ENCODE results near the gene FAM151A. TPM values are rescaled to one million over a fixed set of nuclear protein-coding genes. Genes with fewer than 3 reads are reported as not detected.

Gene FAM151A
- polyA plus RNA-seq (2013, experiment 1 of 4), result not detected
- polyA plus RNA-seq (2013, experiment 2 of 4), result 0.18 TPM
- not detected for polyA plus RNA-seq (2013, experiment 3 of 4)
- polyA plus RNA-seq (2013, experiment 4 of 4), result 0.12 TPM

GRCh38 chr1:54623216-54624007 lies at the start of gene FAM151A:
Gene FAM151A (minus strand): TSS chr1:54623525. CDS start chr1:54623395, 130 bp downstream.
- Histone ChIP-seq H3K27ac (ENCODE audit: insufficient read depth, low read depth, low read length, poor library complexity, severe bottlenecking) (no peak within 1 kb of the TSS), H3K27me3 (ENCODE audit: control insufficient read depth, insufficient read depth, low read length, poor library complexity, severe bottlenecking) (no peaks in the 10 kb centered on the region), H3K4me3 (ENCODE audit: insufficient read depth, low read depth, low read length) (no peak within 1 kb of the TSS), H3K36me3 (ENCODE audit: control insufficient read depth, insufficient read depth, low read length) (no peaks in the 10 kb centered on the region), H3K4me1 (ENCODE audit: control insufficient read depth, insufficient read depth, low read length) (peaks cover 5% of the 10 kb centered on the region), H3K9me3 (ENCODE audit: control insufficient read depth, low read length) (no peaks in the 10 kb centered on the region)
- 84 to 87% methylated on average over 18 of the region's 18 CpGs for WGBS, 2 experiments

GRCh38 chr1:54671985-54672608 lies 48.8 kb upstream of the FAM151A start:
- Histone ChIP-seq H3K4me1 (ENCODE audit: control insufficient read depth, insufficient read depth, low read length) (no peaks in the 10 kb centered on the region), H3K27ac (ENCODE audit: insufficient read depth, low read depth, low read length, poor library complexity, severe bottlenecking) (no peak overlapping the region), H3K27me3 (ENCODE audit: control insufficient read depth, insufficient read depth, low read length, poor library complexity, severe bottlenecking) (no peaks in the 10 kb centered on the region), H3K4me3 (ENCODE audit: insufficient read depth, low read depth, low read length) (no peak overlapping the region), H3K9me3 (ENCODE audit: control insufficient read depth, low read length) (no peaks in the 10 kb centered on the region), H3K36me3 (ENCODE audit: control insufficient read depth, insufficient read depth, low read length) (no peaks in the 10 kb centered on the region)
- WGBS, 2 experiments, result 38 to 41% methylated on average over 6 of the region's 6 CpGs

GRCh38 chr1:54668567-54668966 lies 45.2 kb upstream of the FAM151A start:
- Histone ChIP-seq H3K4me1 (ENCODE audit: control insufficient read depth, insufficient read depth, low read length) (no peaks in the 10 kb centered on the region), H3K9me3 (ENCODE audit: control insufficient read depth, low read length) (no peaks in the 10 kb centered on the region), H3K27me3 (ENCODE audit: control insufficient read depth, insufficient read depth, low read length, poor library complexity, severe bottlenecking) (no peaks in the 10 kb centered on the region), H3K4me3 (ENCODE audit: insufficient read depth, low read depth, low read length) (no peak overlapping the region), H3K27ac (ENCODE audit: insufficient read depth, low read depth, low read length, poor library complexity, severe bottlenecking) (no peak overlapping the region), H3K36me3 (ENCODE audit: control insufficient read depth, insufficient read depth, low read length) (no peaks in the 10 kb centered on the region)
- WGBS, 2 experiments, result 81 to 82% methylated on average over 2 of the region's 2 CpGs

GRCh38 chr1:54667797-54668196 lies 44.5 kb upstream of the FAM151A start:
- no peaks in the 10 kb centered on the region for H3K27me3 ChIP-seq (ENCODE audit: control insufficient read depth, insufficient read depth, low read length, poor library complexity, severe bottlenecking)
- H3K27ac ChIP-seq (ENCODE audit: insufficient read depth, low read depth, low read length, poor library complexity, severe bottlenecking), result no peak overlapping the region
- WGBS, 2 experiments, result 84 to 87% methylated on average over 2 of the region's 2 CpGs
- H3K4me3 ChIP-seq (ENCODE audit: insufficient read depth, low read depth, low read length), result no peak overlapping the region
- no peaks in the 10 kb centered on the region for H3K4me1 ChIP-seq (ENCODE audit: control insufficient read depth, insufficient read depth, low read length)
- H3K9me3 ChIP-seq (ENCODE audit: control insufficient read depth, low read length), result no peaks in the 10 kb centered on the region
- no peaks in the 10 kb centered on the region for H3K36me3 ChIP-seq (ENCODE audit: control insufficient read depth, insufficient read depth, low read length)

- Histone ChIP-seq H3K9me3 (ENCODE audit: control insufficient read depth, low read length) (no peaks in the 10 kb centered on the region), H3K36me3 (ENCODE audit: control insufficient read depth, insufficient read depth, low read length) (no peaks in the 10 kb centered on the region), H3K27ac (ENCODE audit: insufficient read depth, low read depth, low read length, poor library complexity, severe bottlenecking) (no peak overlapping the region), H3K4me3 (ENCODE audit: insufficient read depth, low read depth, low read length) (no peak overlapping the region), H3K27me3 (ENCODE audit: control insufficient read depth, insufficient read depth, low read length, poor library complexity, severe bottlenecking) (no peaks in the 10 kb centered on the region), H3K4me1 (ENCODE audit: control insufficient read depth, insufficient read depth, low read length) (no peaks in the 10 kb centered on the region)
- WGBS, 2 experiments, result 87 to 96% methylated on average over 6 of the region's 6 CpGs
Observed at GRCh38 chr1:54666333-54666732, 43.0 kb upstream of the FAM151A start.

- no peaks in the 10 kb centered on the region for H3K27me3 ChIP-seq (ENCODE audit: control insufficient read depth, insufficient read depth, low read length, poor library complexity, severe bottlenecking)
- no peaks in the 10 kb centered on the region for H3K4me1 ChIP-seq (ENCODE audit: control insufficient read depth, insufficient read depth, low read length)
- no peaks in the 10 kb centered on the region for H3K36me3 ChIP-seq (ENCODE audit: control insufficient read depth, insufficient read depth, low read length)
- no peak overlapping the region for H3K4me3 ChIP-seq (ENCODE audit: insufficient read depth, low read depth, low read length)
- no peak overlapping the region for H3K27ac ChIP-seq (ENCODE audit: insufficient read depth, low read depth, low read length, poor library complexity, severe bottlenecking)
- WGBS, 2 experiments, result 90 to 94% methylated on average over 5 of the region's 5 CpGs
- no peaks in the 10 kb centered on the region for H3K9me3 ChIP-seq (ENCODE audit: control insufficient read depth, low read length)
Observed at GRCh38 chr1:54665852-54666251, 42.5 kb upstream of the FAM151A start.

GRCh38 chr1:54664364-54664763 lies 41.0 kb upstream of the FAM151A start:
- H3K36me3 ChIP-seq (ENCODE audit: control insufficient read depth, insufficient read depth, low read length), result no peaks in the 10 kb centered on the region
- no peaks in the 10 kb centered on the region for H3K4me1 ChIP-seq (ENCODE audit: control insufficient read depth, insufficient read depth, low read length)
- WGBS, 2 experiments, result 93 to 94% methylated on average over 4 of the region's 4 CpGs
- no peak overlapping the region for H3K27ac ChIP-seq (ENCODE audit: insufficient read depth, low read depth, low read length, poor library complexity, severe bottlenecking)
- no peaks in the 10 kb centered on the region for H3K9me3 ChIP-seq (ENCODE audit: control insufficient read depth, low read length)
- no peak overlapping the region for H3K4me3 ChIP-seq (ENCODE audit: insufficient read depth, low read depth, low read length)
- H3K27me3 ChIP-seq (ENCODE audit: control insufficient read depth, insufficient read depth, low read length, poor library complexity, severe bottlenecking), result no peaks in the 10 kb centered on the region

- Histone ChIP-seq H3K4me3 (ENCODE audit: insufficient read depth, low read depth, low read length) (no peak overlapping the region), H3K27me3 (ENCODE audit: control insufficient read depth, insufficient read depth, low read length, poor library complexity, severe bottlenecking) (no peaks in the 10 kb centered on the region), H3K4me1 (ENCODE audit: control insufficient read depth, insufficient read depth, low read length) (no peaks in the 10 kb centered on the region), H3K36me3 (ENCODE audit: control insufficient read depth, insufficient read depth, low read length) (no peaks in the 10 kb centered on the region), H3K9me3 (ENCODE audit: control insufficient read depth, low read length) (no peaks in the 10 kb centered on the region), H3K27ac (ENCODE audit: insufficient read depth, low read depth, low read length, poor library complexity, severe bottlenecking) (no peak overlapping the region)
- WGBS, 2 experiments, result 84 to 91% methylated on average over 4 of the region's 4 CpGs
Observed at GRCh38 chr1:54663725-54664124, 40.4 kb upstream of the FAM151A start.

GRCh38 chr1:54658164-54658913 lies 35.0 kb upstream of the FAM151A start:
- Histone ChIP-seq H3K36me3 (ENCODE audit: control insufficient read depth, insufficient read depth, low read length) (no peaks in the 10 kb centered on the region), H3K4me1 (ENCODE audit: control insufficient read depth, insufficient read depth, low read length) (no peaks in the 10 kb centered on the region), H3K4me3 (ENCODE audit: insufficient read depth, low read depth, low read length) (no peak overlapping the region), H3K27me3 (ENCODE audit: control insufficient read depth, insufficient read depth, low read length, poor library complexity, severe bottlenecking) (no peaks in the 10 kb centered on the region), H3K27ac (ENCODE audit: insufficient read depth, low read depth, low read length, poor library complexity, severe bottlenecking) (no peak overlapping the region), H3K9me3 (ENCODE audit: control insufficient read depth, low read length) (no peaks in the 10 kb centered on the region)
- 89% methylated on average over 2 of the region's 2 CpGs for WGBS, 2 experiments

GRCh38 chr1:54653036-54653435 lies 29.7 kb upstream of the FAM151A start:
- Histone ChIP-seq H3K9me3 (ENCODE audit: control insufficient read depth, low read length) (no peaks in the 10 kb centered on the region), H3K27ac (ENCODE audit: insufficient read depth, low read depth, low read length, poor library complexity, severe bottlenecking) (no peak overlapping the region), H3K4me3 (ENCODE audit: insufficient read depth, low read depth, low read length) (no peak overlapping the region), H3K4me1 (ENCODE audit: control insufficient read depth, insufficient read depth, low read length) (no peaks in the 10 kb centered on the region), H3K36me3 (ENCODE audit: control insufficient read depth, insufficient read depth, low read length) (no peaks in the 10 kb centered on the region), H3K27me3 (ENCODE audit: control insufficient read depth, insufficient read depth, low read length, poor library complexity, severe bottlenecking) (no peaks in the 10 kb centered on the region)
- whole genome bisulfite sequencing, 2 experiments, result 92% methylated on average over 4 of the region's 4 CpGs
